ENCODE results near the gene AKAP1. TPM values are rescaled to one million over a fixed set of nuclear protein-coding genes. Genes with fewer than 3 reads are reported as not detected.

Gene AKAP1
- total and polyA plus RNA-seq, 2 donors (not counting 1 experiment from before 2014, with no cell fraction given): 20.1 to 26.6 TPM

DNA sequence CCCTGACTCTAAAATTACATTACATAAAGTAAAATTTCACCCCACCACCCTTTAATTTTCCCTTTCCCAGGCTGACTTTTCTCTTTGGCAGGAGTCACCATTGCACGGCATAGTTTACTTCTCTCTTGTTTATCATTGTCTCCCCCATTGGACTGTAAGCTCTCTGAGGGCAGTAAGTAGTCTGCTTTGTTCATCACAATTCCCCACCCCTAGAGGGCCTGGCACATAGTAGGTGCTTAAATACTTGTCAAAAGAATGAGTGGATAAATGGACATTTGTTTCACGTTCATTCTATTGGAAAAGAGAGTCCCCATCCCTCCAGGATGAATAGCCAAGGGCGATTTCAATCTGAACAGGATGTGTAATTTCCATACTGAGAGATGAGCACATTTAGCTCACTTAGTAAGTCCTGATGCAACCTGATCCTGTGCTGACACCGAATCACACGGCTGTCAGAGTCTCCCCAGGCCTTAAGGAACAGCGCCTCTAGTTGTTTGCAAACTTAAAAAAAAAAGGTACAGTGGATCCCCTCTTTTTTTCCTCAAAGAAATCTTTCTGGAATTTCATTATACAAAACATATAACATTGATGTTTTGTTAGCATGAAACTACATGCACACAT is 54.0 kb downstream of the AKAP1 start:
- DNase-seq: no peak
- intact Hi-C loops (cut with micrococcal nuclease): no loop called here
- peaks cover 16% of the 10 kb centered on the region for H3K27me3 Mint-ChIP-seq
- H3K36me3 ChIP-seq (replicated peaks in 1 of 2; ENCODE audit: control extremely low read depth in 1 of 2, control insufficient read depth in 1 of 2, extremely low read depth in 1 of 2, insufficient read depth in 2 of 2, low read length in 1 of 2): no peaks in the 10 kb centered on the region
- H3K4me1 Mint-ChIP-seq: peaks cover 3% of the 10 kb centered on the region
- TF ChIP-seq EZH2 (IDR thresholded peaks at IDR 0.05; ENCODE audit: borderline replicate concordance, insufficient read depth, low read depth, low read length, poor library complexity, severe bottlenecking): no peak
- TF ChIP-seq, protein P1, sequence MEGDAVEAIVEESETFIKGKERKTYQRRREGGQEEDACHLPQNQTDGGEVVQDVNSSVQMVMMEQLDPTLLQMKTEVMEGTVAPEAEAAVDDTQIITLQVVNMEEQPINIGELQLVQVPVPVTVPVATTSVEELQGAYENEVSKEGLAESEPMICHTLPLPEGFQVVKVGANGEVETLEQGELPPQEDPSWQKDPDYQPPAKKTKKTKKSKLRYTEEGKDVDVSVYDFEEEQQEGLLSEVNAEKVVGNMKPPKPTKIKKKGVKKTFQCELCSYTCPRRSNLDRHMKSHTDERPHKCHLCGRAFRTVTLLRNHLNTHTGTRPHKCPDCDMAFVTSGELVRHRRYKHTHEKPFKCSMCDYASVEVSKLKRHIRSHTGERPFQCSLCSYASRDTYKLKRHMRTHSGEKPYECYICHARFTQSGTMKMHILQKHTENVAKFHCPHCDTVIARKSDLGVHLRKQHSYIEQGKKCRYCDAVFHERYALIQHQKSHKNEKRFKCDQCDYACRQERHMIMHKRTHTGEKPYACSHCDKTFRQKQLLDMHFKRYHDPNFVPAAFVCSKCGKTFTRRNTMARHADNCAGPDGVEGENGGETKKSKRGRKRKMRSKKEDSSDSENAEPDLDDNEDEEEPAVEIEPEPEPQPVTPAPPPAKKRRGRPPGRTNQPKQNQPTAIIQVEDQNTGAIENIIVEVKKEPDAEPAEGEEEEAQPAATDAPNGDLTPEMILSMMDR (IDR thresholded peaks at IDR 0.05): no peak
- no peak overlapping the region for H3K27ac Mint-ChIP-seq
- CTCF ChIA-PET: no interaction called here
- peaks cover 0 to 3% (median 0%) of the 10 kb centered on the region in 4 experiments for H3K27me3 ChIP-seq (replicated peaks in 1 of 4; ENCODE audit: control extremely low read depth in 1 of 4, control insufficient read depth in 3 of 4, insufficient read depth in 4 of 4, low read length in 3 of 4)
- no peak overlapping the region for H3K9ac ChIP-seq (ENCODE audit: low read length)
- POLR2A ChIA-PET: no interaction called here
- H3K9me3 ChIP-seq (ENCODE audit: control extremely low read depth in 1 of 3, control insufficient read depth in 2 of 3, insufficient read depth in 1 of 3, low read length in 2 of 3): no peaks in the 10 kb centered on the region
- no peak overlapping the region for H3K27ac ChIP-seq (ENCODE audit: low read length in 2 of 2)
- ATAC-seq (ENCODE audit: low read depth): no peak
- no peak overlapping the region for H3K4me3 ChIP-seq (ENCODE audit: control extremely low read depth in 1 of 5, extremely low read depth in 1 of 5, insufficient read depth in 1 of 5, low read depth in 2 of 5, low read length in 4 of 5)
- WGBS (ENCODE audit: insufficient coverage): 100% methylated on average over 3 of the region's 6 CpGs
- peaks cover 7 to 10% of the 10 kb centered on the region in 2 donors for H3K4me1 ChIP-seq (ENCODE audit: control insufficient read depth in 2 of 2, insufficient read depth in 2 of 2, low read length in 2 of 2)
- H4K20me1 ChIP-seq (ENCODE audit: control insufficient read depth, insufficient read depth, low read length, poor library complexity, severe bottlenecking): no peaks in the 10 kb centered on the region
- H3K79me2 ChIP-seq (ENCODE audit: control insufficient read depth, insufficient read depth, low read length): no peaks in the 10 kb centered on the region
- no peak overlapping the region for H3K4me2 ChIP-seq (replicated peaks; ENCODE audit: low read depth, low read length, poor library complexity, severe bottlenecking)
- no peaks in the 10 kb centered on the region for H3K9me3 Mint-ChIP-seq (ENCODE audit: insufficient read depth)
- no peak overlapping the region for H2AFZ ChIP-seq (ENCODE audit: insufficient read depth, low read depth, low read length, poor library complexity, severe bottlenecking)
- H3K4me3 Mint-ChIP-seq: no peak overlapping the region

GRCh38 chr17:57140316-57140715 is 55.3 kb downstream of the AKAP1 start:
- H3K27ac ChIP-seq (ENCODE audit: low read length in 2 of 2): no peak overlapping the region
- no peaks in the 10 kb centered on the region for H3K36me3 ChIP-seq (replicated peaks in 1 of 2; ENCODE audit: control extremely low read depth in 1 of 2, control insufficient read depth in 1 of 2, extremely low read depth in 1 of 2, insufficient read depth in 2 of 2, low read length in 1 of 2)
- no peaks in the 10 kb centered on the region for H3K9me3 Mint-ChIP-seq (ENCODE audit: insufficient read depth)
- no peaks in the 10 kb centered on the region for H3K79me2 ChIP-seq (ENCODE audit: control insufficient read depth, insufficient read depth, low read length)
- intact Hi-C loops (cut with micrococcal nuclease): no loop called here
- H3K4me1 Mint-ChIP-seq: peaks cover 3% of the 10 kb centered on the region
- H3K27me3 Mint-ChIP-seq: peaks cover 12% of the 10 kb centered on the region
- H2AFZ ChIP-seq (ENCODE audit: insufficient read depth, low read depth, low read length, poor library complexity, severe bottlenecking): no peak overlapping the region
- no peaks in the 10 kb centered on the region for H4K20me1 ChIP-seq (ENCODE audit: control insufficient read depth, insufficient read depth, low read length, poor library complexity, severe bottlenecking)
- no peaks in the 10 kb centered on the region for H3K9me3 ChIP-seq (ENCODE audit: control extremely low read depth in 1 of 3, control insufficient read depth in 2 of 3, insufficient read depth in 1 of 3, low read length in 2 of 3)
- H3K4me1 ChIP-seq (ENCODE audit: control insufficient read depth in 2 of 2, insufficient read depth in 2 of 2, low read length in 2 of 2): peaks cover 7 to 10% of the 10 kb centered on the region in 2 donors
- no peak overlapping the region for H3K4me2 ChIP-seq (replicated peaks; ENCODE audit: low read depth, low read length, poor library complexity, severe bottlenecking)
- no peak overlapping the region for H3K4me3 Mint-ChIP-seq
- H3K27me3 ChIP-seq (replicated peaks in 1 of 4; ENCODE audit: control extremely low read depth in 1 of 4, control insufficient read depth in 3 of 4, insufficient read depth in 4 of 4, low read length in 3 of 4): peaks cover 0 to 3% (median 0%) of the 10 kb centered on the region in 4 experiments
- ChIA-PET CTCF (no interaction called here), POLR2A (interaction anchor here (0.7 kb wide), 1 partner anchor 38 kb away, joined by 3 read pairs; no protein-coding TSS in a partner anchor)
- WGBS (ENCODE audit: insufficient coverage): 74% methylated on average over 6 of the region's 8 CpGs
- TF ChIP-seq, protein P1 (IDR thresholded peaks at IDR 0.05): no peak
- no peak overlapping the region for H3K4me3 ChIP-seq (ENCODE audit: control extremely low read depth in 1 of 5, extremely low read depth in 1 of 5, insufficient read depth in 1 of 5, low read depth in 2 of 5, low read length in 4 of 5)
- ATAC-seq (ENCODE audit: low read depth): no peak
- no peak for DNase-seq
- no peak overlapping the region for H3K27ac Mint-ChIP-seq
- H3K9ac ChIP-seq (ENCODE audit: low read length): no peak overlapping the region

All from B cell (primary cell).